DND-41 (cell line): ENCODE data around the gene SPTBN4.

Experiments
- ATAC-seq: fragments of 200-7000 bp; cut with Tn5 transposase; 3 replicates; pipeline ENCODE4 v1.9.1; 2021; ENCODE audit warnings: low read depth; ENCODE audit not compliant: insufficient read depth
- DNase-seq: peaks from one replicate; pipeline ENCODE4 v3.0.0-alpha.2; 2020
- H2AFZ ChIP-seq: 2 replicates; pipeline ENCODE4 v1.6.0; 2012; ENCODE audit warnings: low read depth, low read length
- H3K27ac ChIP-seq: 2 replicates; pipeline ENCODE4 v1.5.1; 2012; ENCODE audit warnings: low read length, inconsistent platforms
- H3K27me3 ChIP-seq: fragments of 200-600 bp; sonication (generic); 2 replicates; pipeline ENCODE4 v1.6.0; 2012; ENCODE audit warnings: low read length, mild to moderate bottlenecking, inconsistent platforms; ENCODE audit not compliant: insufficient read depth, poor library complexity
- H3K36me3 ChIP-seq: 2 replicates; pipeline ENCODE4 v1.5.1; 2012; ENCODE audit warnings: low read length, inconsistent platforms; ENCODE audit not compliant: insufficient read depth
- H3K4me1 ChIP-seq: 2 replicates; pipeline ENCODE4 v1.5.1; 2012; ENCODE audit warnings: mild to moderate bottlenecking, low read length; ENCODE audit not compliant: insufficient read depth
- H3K4me2 ChIP-seq: 2 replicates; pipeline ENCODE4 v1.6.0; 2012; ENCODE audit warnings: mild to moderate bottlenecking, moderate library complexity, low read length, inconsistent platforms; ENCODE audit not compliant: insufficient read depth
- H3K4me3 ChIP-seq, 2 experiments: fragments of 200-600 bp in 1 of 2; shearing (Covaris generic) in 1 of 2; 2 replicates each; pipeline ENCODE4 v1.5.1; 2012 to 2016; ENCODE audit warnings: inconsistent platforms in 2 of 2, low read length in 2 of 2, mild to moderate bottlenecking in 2 of 2, low read depth in 1 of 2, moderate library complexity in 1 of 2
- H3K79me2 ChIP-seq: 2 replicates; pipeline ENCODE4 v1.6.0; 2012; ENCODE audit warnings: low read length, inconsistent platforms; ENCODE audit not compliant: insufficient read depth
- H3K9ac ChIP-seq: 2 replicates; pipeline ENCODE4 v1.6.0; 2012; ENCODE audit warnings: low read depth, mild to moderate bottlenecking, inconsistent platforms, low read length, moderate library complexity
- H3K9me3 ChIP-seq: 2 replicates; pipeline ENCODE4 v1.5.1; 2012; ENCODE audit warnings: low read length, moderate library complexity, mild to moderate bottlenecking, inconsistent platforms; ENCODE audit not compliant: insufficient read depth, severe bottlenecking
- H4K20me1 ChIP-seq: 2 replicates; pipeline ENCODE4 v1.6.0; 2012; ENCODE audit warnings: low read length; ENCODE audit not compliant: insufficient read depth
- EZH2 ChIP-seq: IDR thresholded peaks from 3 replicates; pipeline ENCODE4 v1.6.1; 2012; ENCODE audit warnings: borderline replicate concordance, low read depth, mild to moderate bottlenecking, moderate library complexity, low read length, inconsistent platforms; ENCODE audit not compliant: severe bottlenecking
- TF ChIP-seq, protein P1 (sequence below): IDR thresholded peaks from 2 replicates; pipeline ENCODE4 v1.5.1; 2012; ENCODE audit warnings: borderline replicate concordance, low read length, moderate library complexity, mild to moderate bottlenecking; ENCODE audit not compliant: poor library complexity, severe bottlenecking; ENCODE audit errors: extremely low read depth

The SPTBN4 gene

GRCh38 chr19:40444000-40444824 lies 22.6 kb upstream of the SPTBN4 start, which contains the start of gene SERTAD3:
Gene SERTAD3, minus strand, starts transcription at chr19:40444335. Its CDS starts 2,255 bp downstream, at chr19:40442080.
- peak within 1 kb of the TSS; percentile 77 for H3K4me2 ChIP-seq
- ATAC-seq (peak; percentile 73), DNase-seq (peak; percentile 96)
- peaks cover 13% of the 10 kb centered on the region for H3K36me3 ChIP-seq
- H3K9ac ChIP-seq: peak within 1 kb of the TSS; percentile 66
- no peaks in the 10 kb centered on the region for H4K20me1 ChIP-seq
- H3K4me3 ChIP-seq: peak within 1 kb of the TSS; percentile 61 to 76
- peaks cover 20% of the 10 kb centered on the region for H3K79me2 ChIP-seq
- H3K9me3 ChIP-seq: no peaks in the 10 kb centered on the region
- TF ChIP-seq EZH2: no peak
- TF ChIP-seq, protein P1, sequence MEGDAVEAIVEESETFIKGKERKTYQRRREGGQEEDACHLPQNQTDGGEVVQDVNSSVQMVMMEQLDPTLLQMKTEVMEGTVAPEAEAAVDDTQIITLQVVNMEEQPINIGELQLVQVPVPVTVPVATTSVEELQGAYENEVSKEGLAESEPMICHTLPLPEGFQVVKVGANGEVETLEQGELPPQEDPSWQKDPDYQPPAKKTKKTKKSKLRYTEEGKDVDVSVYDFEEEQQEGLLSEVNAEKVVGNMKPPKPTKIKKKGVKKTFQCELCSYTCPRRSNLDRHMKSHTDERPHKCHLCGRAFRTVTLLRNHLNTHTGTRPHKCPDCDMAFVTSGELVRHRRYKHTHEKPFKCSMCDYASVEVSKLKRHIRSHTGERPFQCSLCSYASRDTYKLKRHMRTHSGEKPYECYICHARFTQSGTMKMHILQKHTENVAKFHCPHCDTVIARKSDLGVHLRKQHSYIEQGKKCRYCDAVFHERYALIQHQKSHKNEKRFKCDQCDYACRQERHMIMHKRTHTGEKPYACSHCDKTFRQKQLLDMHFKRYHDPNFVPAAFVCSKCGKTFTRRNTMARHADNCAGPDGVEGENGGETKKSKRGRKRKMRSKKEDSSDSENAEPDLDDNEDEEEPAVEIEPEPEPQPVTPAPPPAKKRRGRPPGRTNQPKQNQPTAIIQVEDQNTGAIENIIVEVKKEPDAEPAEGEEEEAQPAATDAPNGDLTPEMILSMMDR: no peak
- peak within 1 kb of the TSS; percentile 78 for H3K27ac ChIP-seq
- H3K4me1 ChIP-seq: peaks cover 18% of the 10 kb centered on the region
- peak within 1 kb of the TSS; percentile 90 for H2AFZ ChIP-seq
- no peaks in the 10 kb centered on the region for H3K27me3 ChIP-seq

GRCh38 chr19:40444825-40445312 lies 21.9 kb upstream of the SPTBN4 start:
- Histone ChIP-seq H3K9ac (peak overlapping the region; percentile 66), H3K79me2 (peaks cover 20% of the 10 kb centered on the region), H3K4me3 (peak overlapping the region; percentile 61 to 76; a peak in 3 of 4 replicates), H3K27ac (peak overlapping the region; percentile 70), H3K4me2 (peak overlapping the region; percentile 77), H3K4me1 (peaks cover 18% of the 10 kb centered on the region), H2AFZ (peak overlapping the region; percentile 86), H3K27me3 (no peaks in the 10 kb centered on the region), H3K36me3 (peaks cover 13% of the 10 kb centered on the region), H3K9me3 (no peaks in the 10 kb centered on the region), H4K20me1 (no peaks in the 10 kb centered on the region)
- no peak for ATAC-seq
- TF ChIP-seq, protein P1: peak; percentile 69
- no peak for TF ChIP-seq EZH2
- no peak for DNase-seq

DNA sequence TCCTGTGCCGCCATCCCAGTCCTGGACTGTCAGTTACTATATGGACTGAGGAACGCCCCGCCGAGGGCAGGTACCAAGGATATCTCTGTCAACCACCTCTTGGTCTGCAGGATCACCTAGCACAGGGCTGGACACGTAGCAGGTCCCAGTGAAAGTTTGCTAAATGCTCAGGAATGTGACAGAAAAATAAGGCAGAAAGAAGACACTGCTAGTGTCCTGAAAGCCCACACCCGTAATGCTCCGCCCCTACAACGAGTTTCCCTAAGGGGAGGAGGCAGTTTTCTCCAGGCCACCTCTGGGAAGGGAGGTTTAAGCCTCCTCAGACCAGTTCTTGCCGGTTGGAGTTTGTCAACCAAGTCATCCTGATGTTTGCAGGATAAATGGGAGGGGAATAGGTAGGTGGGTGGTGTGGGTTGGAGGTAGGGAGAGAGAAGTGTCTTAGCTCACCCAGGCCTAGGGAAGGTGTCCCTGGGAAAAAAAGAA lies 21.0 kb upstream of the SPTBN4 start:
- peaks cover 12% of the 10 kb centered on the region for H3K36me3 ChIP-seq
- DNase-seq: no peak
- H3K9ac ChIP-seq: no peak overlapping the region
- ATAC-seq: no peak
- H3K27ac ChIP-seq: no peak overlapping the region
- no peaks in the 10 kb centered on the region for H4K20me1 ChIP-seq
- no peaks in the 10 kb centered on the region for H3K27me3 ChIP-seq
- H2AFZ ChIP-seq: peak overlapping the region; percentile 12
- TF ChIP-seq EZH2: no peak
- TF ChIP-seq, protein P1: no peak
- no peaks in the 10 kb centered on the region for H3K9me3 ChIP-seq
- no peak overlapping the region for H3K4me3 ChIP-seq
- H3K4me2 ChIP-seq: no peak overlapping the region
- peaks cover 20% of the 10 kb centered on the region for H3K79me2 ChIP-seq
- peaks cover 18% of the 10 kb centered on the region for H3K4me1 ChIP-seq
